ENCODE measurements around the gene NACC2. TPM values are rescaled to one million over a fixed set of nuclear protein-coding genes. Genes with fewer than 3 reads are reported as not detected.
A peak's percentile ranks its signal among the peaks of the same experiment; 100 is the strongest.

Gene NACC2
- total RNA-seq = 10 to 100 TPM; 22.2 to 64.3 (median 26.5) TPM

GRCh38 chr9:136095070-136096058, at the start of gene NACC2:
TSS of gene NACC2 (minus strand) at chr9:136095289. CDS start at chr9:136050521, 44,768 bp downstream.
- Histone ChIP-seq H3K27ac (peak within 1 kb of the TSS; percentile 93 to 98 (median 96)), H3K4me3 (peak within 1 kb of the TSS; percentile 87 to 94 (median 92)), H3K9me3 (no peaks in the 10 kb centered on the region), H3K27me3 (peaks cover 16% of the 10 kb centered on the region), H3K36me3 (no peaks in the 10 kb centered on the region), H3K4me1 (peaks cover 25 to 62% (median 49%) of the 10 kb centered on the region in 4 donors)
- in situ Hi-C loops (cut with MboI; ENCODE audit: low pct_ligation_motif_present in 1 of 4, low pct_unique_long_range_greater_than_20kb in 1 of 4, low sequenced_read_pairs in 3 of 4) (no loop called here), intact Hi-C loops (cut with DNase I; ENCODE audit: low total_unique reads) (no loop called here)
- 0% methylated on average over 25 of the region's 143 CpGs; no CpG with 5 or more reads in 1 of the 2 donors for WGBS, 2 donors (ENCODE audit: low coverage in 1 of 2)
- TF ChIP-seq CTCF (IDR thresholded peaks at IDR 0.05) (no peak), POLR2A (IDR thresholded peaks at IDR 0.05) (no peak), EP300 (IDR thresholded peaks at IDR 0.05; ENCODE audit: low read depth) (no peak), POLR2AphosphoS5 (IDR thresholded peaks at IDR 0.05) (peak in 2 of 3 donors; percentile 71 to 81)
- DNase-seq = peak; percentile 81

GRCh38 chr9:136144450-136144849, 49.4 kb upstream of the NACC2 start:
- WGBS, 2 donors (ENCODE audit: low coverage in 1 of 2) = 77% methylated on average over 10 of the region's 11 CpGs; no CpG with 5 or more reads in 1 of the 2 donors
- Histone ChIP-seq H3K4me1 (no peaks in the 10 kb centered on the region), H3K36me3 (no peaks in the 10 kb centered on the region), H3K4me3 (no peak overlapping the region), H3K27ac (no peak overlapping the region), H3K27me3 (peaks cover 71% of the 10 kb centered on the region), H3K9me3 (no peaks in the 10 kb centered on the region)
- TF ChIP-seq POLR2AphosphoS5 (IDR thresholded peaks at IDR 0.05) (no peak), CTCF (IDR thresholded peaks at IDR 0.05) (no peak), POLR2A (IDR thresholded peaks at IDR 0.05) (no peak), EP300 (IDR thresholded peaks at IDR 0.05; ENCODE audit: low read depth) (no peak)
- in situ Hi-C loops (cut with MboI; ENCODE audit: low pct_ligation_motif_present in 1 of 4, low pct_unique_long_range_greater_than_20kb in 1 of 4, low sequenced_read_pairs in 3 of 4) (no loop called here), intact Hi-C loops (cut with DNase I; ENCODE audit: low total_unique reads) (no loop called here)
- DNase-seq = no peak

- Histone ChIP-seq H3K4me3 (no peak overlapping the region), H3K36me3 (no peaks in the 10 kb centered on the region), H3K4me1 (no peaks in the 10 kb centered on the region), H3K27ac (no peak overlapping the region), H3K27me3 (peaks cover 74% of the 10 kb centered on the region), H3K9me3 (no peaks in the 10 kb centered on the region)
- in situ Hi-C loops (cut with MboI; ENCODE audit: low pct_ligation_motif_present in 1 of 4, low pct_unique_long_range_greater_than_20kb in 1 of 4, low sequenced_read_pairs in 3 of 4) = no loop called here
- TF ChIP-seq EP300 (IDR thresholded peaks at IDR 0.05; ENCODE audit: low read depth) = no peak
- no peak for TF ChIP-seq POLR2AphosphoS5 (IDR thresholded peaks at IDR 0.05)
- no peak for TF ChIP-seq POLR2A (IDR thresholded peaks at IDR 0.05)
- peak in 2 of 5 experiments; percentile 20 to 27 for TF ChIP-seq CTCF (IDR thresholded peaks at IDR 0.05)
- DNase-seq = no peak
- intact Hi-C loops (cut with DNase I; ENCODE audit: low total_unique reads) = no loop called here
- 43% methylated on average over 16 of the region's 16 CpGs; no CpG with 5 or more reads in 1 of the 2 donors for WGBS, 2 donors (ENCODE audit: low coverage in 1 of 2)
Observed at GRCh38 chr9:136143215-136144001, 48.3 kb upstream of the NACC2 start.

DNA sequence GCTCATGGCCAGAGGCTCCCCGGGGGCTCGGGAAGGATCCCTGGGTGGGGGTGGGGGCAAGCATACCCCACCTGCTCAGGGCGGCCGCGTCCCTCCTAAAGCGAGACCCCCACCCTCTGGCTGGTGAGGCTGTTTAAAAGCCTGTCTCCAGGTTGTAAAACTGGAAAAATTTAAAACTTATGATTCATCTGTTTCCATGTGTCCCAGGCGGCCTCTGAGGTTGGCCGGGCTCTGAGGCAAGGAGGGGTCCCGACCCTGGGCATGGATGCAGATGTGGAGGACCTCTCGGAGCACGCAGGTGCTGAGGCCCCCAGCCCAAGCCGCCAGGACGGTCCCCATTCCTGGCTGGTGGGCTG, 47.7 kb upstream of the NACC2 start:
- Histone ChIP-seq H3K4me3 (no peak overlapping the region), H3K4me1 (no peaks in the 10 kb centered on the region), H3K9me3 (no peaks in the 10 kb centered on the region), H3K27me3 (peaks cover 74% of the 10 kb centered on the region), H3K27ac (no peak overlapping the region), H3K36me3 (no peaks in the 10 kb centered on the region)
- TF ChIP-seq POLR2AphosphoS5 (IDR thresholded peaks at IDR 0.05) = no peak
- TF ChIP-seq CTCF (IDR thresholded peaks at IDR 0.05) = no peak
- no peak for TF ChIP-seq EP300 (IDR thresholded peaks at IDR 0.05; ENCODE audit: low read depth)
- no peak for TF ChIP-seq POLR2A (IDR thresholded peaks at IDR 0.05)
- no peak for DNase-seq
- in situ Hi-C loops (cut with MboI; ENCODE audit: low pct_ligation_motif_present in 1 of 4, low pct_unique_long_range_greater_than_20kb in 1 of 4, low sequenced_read_pairs in 3 of 4) = no loop called here
- WGBS, 2 donors (ENCODE audit: low coverage in 1 of 2) = 45% methylated on average over 13 of the region's 13 CpGs; no CpG with 5 or more reads in 1 of the 2 donors
- intact Hi-C loops (cut with DNase I; ENCODE audit: low total_unique reads) = no loop called here
